HG03139 (cell line): ENCODE measurements around the gene CD58.
"Not testable (repeated sequence)": the region's sequence is repeated elsewhere in the genome, so short reads cannot be mapped to it uniquely, and the experiment has no call there.

Experiments
- ATAC-seq: cut with Tn5 transposase; IDR thresholded peaks from one replicate; pipeline ENCODE4 v1.9.1; 2021; ENCODE audit not compliant: unreplicated experiment

Gene CD58

DNA sequence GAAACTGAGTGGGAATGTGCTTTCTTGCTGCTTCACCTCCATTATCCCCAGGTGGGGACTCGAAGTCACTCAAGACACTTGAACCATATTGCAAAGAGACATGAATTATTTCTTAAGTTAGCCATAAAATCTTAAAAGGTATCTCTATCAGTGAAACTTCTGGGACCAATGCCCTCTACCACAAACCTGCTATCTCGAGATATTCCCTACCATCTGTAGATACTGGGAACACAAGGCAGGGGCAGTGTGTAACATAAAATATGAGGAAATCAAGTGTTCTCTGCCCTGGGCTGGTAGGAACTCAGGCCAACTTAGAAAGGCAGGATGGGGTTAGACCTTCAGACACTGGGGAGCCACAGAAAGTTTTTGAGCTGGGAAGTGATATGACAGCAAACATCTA lies 1.3 kb upstream of the CD58 start:
- ATAC-seq = no peak

- ATAC-seq = no peak
Observed at GRCh38 chr1:116571215-116571919, 541 bp upstream of the CD58 start.

DNA sequence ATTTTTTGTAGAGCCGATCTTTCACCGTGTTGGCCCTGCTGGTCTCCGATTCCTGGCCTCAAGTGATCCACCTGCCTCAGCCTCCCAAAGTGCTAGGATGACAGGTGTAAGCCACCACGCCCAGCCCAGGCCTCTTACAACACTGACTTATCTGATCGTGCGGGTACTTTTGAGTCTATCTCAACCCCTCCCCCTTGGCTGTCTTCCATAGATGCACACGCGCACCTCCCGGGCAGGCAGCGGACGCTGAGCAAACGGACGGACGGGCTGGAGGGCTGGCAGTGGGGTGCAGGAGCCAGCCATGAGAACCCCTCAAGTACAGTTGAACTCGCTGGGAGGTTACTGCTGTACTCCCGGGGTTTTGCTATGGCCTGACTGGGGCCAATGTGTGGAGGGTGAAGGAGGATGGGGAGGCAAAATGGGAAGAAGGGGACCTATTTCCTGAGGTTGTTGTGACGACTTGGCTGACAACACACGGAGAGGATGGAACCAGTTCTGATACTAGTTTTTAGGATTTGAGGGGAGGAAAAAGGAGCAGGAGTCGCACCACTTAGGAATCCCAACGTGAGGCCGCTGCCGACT lies 959 bp downstream of the CD58 start:
- no peak for ATAC-seq

- no peak for ATAC-seq
Observed at GRCh38 chr1:116569381-116569670, 1.5 kb downstream of the CD58 start.

- ATAC-seq = no peak
Observed at GRCh38 chr1:116568662-116569380, 2.0 kb downstream of the CD58 start.

DNA sequence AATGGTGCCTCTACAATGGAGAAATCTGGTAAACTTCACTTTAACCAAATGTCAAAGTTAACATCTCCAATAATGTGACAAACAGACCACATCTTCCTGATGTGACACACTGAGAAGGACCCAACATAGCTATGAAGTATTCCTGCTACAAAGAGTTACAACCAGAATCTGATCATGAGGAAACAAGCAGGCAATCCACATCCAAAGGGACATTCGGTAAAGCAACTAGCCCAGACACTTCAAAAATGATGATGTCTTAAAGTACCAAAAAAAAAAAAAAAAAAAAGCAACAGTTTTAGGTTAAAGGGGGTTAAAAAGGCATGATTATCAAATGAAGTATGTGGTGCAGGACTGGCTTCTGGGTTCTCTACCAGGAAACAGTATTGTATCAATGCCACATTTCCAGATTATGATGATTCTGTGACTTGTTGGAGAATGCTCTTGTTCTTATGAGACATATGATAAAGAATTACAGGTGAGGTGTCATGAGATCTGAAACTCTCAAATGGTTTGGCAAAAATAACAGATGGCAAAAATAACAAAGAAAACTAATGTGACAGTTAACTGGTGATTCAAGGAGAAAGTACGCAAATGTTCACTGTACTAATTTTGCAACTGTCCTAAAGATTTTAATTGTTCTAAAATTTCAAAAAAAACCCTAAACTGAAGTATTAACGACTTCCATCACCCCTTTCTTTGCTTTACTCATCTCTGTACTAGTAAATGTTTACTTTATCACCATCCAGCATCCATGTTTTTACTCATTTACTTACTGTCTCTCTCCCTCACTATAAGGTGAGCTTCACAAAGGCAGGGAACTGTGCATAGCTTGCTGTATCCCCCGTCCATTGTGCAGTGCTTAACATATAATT lies 2.8 kb downstream of the CD58 start:
- ATAC-seq = no peak

- no peak for ATAC-seq
Observed at GRCh38 chr1:116565222-116565621, 5.6 kb downstream of the CD58 start.

DNA sequence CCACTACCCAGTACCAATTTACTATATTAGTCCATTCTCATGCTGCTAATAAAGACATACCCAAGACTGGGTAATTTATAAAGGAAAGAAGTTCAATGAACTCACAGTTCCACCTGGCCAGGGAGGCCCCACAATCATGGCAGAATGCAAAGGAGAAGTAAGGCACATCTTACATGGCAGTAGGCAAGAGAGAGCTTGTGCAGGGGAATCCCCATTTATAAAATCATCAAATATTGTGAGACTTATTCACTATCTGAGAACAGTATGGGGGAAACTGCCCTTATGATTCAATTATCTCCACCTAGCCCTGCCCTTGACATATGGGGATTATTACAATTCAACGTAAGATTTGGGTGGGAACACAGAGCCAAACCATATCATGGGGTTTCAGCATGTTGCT lies 6.4 kb downstream of the CD58 start:
- no peak for ATAC-seq

DNA sequence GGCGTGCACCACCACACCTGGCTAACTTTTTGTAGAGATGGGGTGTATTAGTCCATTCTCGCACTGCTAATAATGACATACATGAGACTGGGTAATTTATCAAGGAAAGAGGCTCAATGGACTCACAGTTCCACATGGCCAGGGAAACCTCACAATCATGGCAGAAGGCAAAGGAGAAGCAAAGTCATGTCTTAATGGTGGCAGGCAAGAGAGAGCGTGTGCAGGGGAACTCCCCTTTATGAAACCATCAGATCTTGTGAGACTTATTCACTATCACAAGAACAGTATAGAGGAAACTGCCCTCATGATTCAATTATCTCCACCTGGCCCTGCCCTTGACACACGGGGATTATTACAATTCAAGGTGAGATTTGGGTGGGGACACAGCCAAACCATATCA lies 8.4 kb downstream of the CD58 start:
- ATAC-seq = not testable (repeated sequence)

DNA sequence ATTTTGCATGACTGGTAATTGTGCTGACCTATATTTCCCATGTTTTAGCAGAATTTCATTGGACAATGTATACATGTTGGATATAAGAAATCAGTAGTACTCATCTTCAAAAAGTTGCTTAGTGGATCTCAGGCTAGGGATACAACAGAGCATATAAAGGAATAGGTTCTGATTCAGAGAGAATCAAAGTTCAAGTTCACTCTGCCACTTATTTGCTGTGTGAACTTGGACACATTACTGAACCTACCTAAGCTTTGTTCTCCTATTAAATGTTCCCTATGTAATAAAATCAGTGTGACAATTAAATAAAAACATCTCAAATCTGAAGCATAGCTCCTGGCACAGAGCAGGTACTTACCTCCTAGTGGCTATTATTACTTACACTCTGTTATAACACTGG lies 9.3 kb downstream of the CD58 start:
- no peak for ATAC-seq

- ATAC-seq = no peak
Observed at GRCh38 chr1:116560704-116561490, 9.9 kb downstream of the CD58 start.

GRCh38 chr1:116559304-116559761 lies 11.5 kb downstream of the CD58 start:
- ATAC-seq = no peak

DNA sequence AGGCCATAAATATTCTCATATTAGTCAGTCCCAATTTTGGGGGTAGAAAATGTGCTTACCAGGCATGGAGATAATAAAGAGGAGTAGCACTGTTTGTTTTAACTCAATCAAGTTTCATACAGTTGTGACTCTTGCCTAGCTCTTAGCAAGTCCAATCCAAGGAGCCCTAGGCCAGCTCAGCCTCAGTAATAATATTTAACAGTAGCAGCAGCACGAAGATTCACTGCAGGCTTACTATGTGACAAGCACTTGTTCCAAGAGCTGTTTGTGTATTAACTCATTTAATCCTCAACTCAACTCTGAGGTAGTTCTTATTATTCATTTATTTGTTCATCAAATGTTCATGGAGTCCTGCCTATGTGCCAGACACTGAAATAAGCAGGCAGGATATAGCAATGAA lies 12.3 kb downstream of the CD58 start:
- no peak for ATAC-seq

- no peak for ATAC-seq
Observed at GRCh38 chr1:116558140-116558549, 12.7 kb downstream of the CD58 start.

DNA sequence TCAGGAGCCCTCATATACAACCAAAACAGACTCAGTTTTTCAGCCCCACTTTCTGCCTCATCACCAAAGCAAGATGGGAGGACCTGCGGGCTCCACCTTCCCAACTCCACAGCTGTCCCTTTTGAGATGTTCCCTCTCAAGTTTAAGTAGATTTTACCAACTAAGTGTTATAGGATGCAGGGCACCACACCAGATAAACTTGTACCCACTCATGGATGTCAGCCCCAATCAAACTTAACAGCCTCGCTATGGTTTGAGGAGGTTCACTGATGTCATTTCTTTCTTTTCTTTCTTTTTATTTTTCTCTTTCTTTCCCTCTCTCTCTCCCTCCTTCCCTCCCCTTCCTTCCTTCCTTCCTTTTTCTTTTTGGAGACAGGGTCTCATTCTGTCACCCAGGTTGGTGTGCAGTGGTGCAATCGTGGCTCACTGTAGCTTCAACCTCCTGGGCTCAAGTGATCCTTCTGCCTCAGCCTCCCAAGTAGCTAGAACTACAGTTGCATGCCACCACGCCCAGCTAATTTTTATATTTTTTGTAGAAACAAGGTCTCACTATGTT lies 13.4 kb downstream of the CD58 start:
- no peak for ATAC-seq

GRCh38 chr1:116556289-116557006 lies 14.4 kb downstream of the CD58 start:
- ATAC-seq = peak; percentile 65

DNA sequence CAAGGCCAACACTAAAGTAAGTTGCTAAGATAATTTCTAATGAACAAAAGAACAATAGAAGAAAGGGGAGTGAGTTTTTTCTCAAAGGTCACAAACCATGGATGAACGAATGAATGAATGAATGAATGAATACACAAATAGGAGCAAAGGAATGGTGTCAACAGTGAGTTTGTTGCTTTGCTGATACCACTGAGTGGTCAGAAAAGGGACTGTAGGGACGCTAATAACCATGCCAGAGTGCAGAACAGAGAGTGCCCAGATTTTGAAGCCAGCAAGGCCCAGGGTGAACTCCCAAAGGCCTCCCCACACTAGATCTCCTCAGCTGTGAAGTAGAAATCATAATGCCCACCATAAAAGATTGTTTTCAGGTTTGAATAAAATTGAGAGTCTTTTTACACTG lies 15.9 kb downstream of the CD58 start:
- no peak for ATAC-seq

DNA sequence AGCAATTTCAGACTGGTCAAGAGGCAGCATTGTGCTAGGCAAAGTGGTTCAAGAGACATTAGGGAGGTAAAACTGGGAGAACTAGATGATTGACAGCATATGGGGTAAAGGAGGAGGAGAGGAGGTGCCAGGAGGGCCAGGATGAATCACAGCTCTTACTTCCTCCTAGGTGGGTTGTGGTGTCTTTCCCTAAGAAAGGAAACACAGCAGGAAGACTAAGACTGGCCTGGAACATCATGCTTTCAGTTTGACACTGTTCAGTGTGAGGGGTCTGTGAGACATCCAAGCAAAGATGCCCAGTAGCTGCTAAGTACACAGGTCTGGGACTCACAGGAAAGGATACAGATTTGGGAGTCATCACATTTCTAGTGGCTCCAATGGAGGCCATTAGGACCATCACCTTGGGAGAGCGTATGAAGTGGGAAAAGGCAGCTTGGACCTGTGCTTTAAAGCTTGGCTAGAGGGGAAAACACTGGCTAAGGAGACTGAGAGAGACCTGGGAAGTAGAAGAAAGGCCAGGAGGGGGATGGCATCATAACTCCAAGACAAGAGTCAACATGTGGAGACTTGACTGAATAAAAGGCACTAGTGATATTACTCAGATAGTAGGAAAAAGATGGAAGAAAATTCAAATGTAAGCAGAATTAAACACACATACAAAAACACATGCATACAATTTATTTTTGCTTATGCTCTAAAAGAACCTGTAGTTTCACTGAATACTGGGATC lies 17.3 kb downstream of the CD58 start:
- ATAC-seq = no peak

GRCh38 chr1:116546354-116546977 lies 24.4 kb downstream of the CD58 start:
- no peak for ATAC-seq
